H1 (cell line): ENCODE data around the gene VWA3B. TPM values are rescaled to one million over a fixed set of nuclear protein-coding genes. Genes with fewer than 3 reads are reported as not detected.
A peak's percentile ranks its signal among the peaks of the same experiment; 100 is the strongest.

ENCODE experiments used
- CTCF ChIA-PET: fragments of 300-600 bp; sonication (Branson Sonifier 250); formaldehyde crosslinking; loops from one replicate; lab custom pipeline; 2021; ENCODE audit not compliant: partially characterized antibody; lab: Charles Lee
- POLR2A ChIA-PET: fragments of 300-600 bp; sonication (Branson Sonifier 250); formaldehyde crosslinking; loops from one replicate; lab custom pipeline; 2021; ENCODE audit warnings: inconsistent platforms; ENCODE audit not compliant: partially characterized antibody; lab: Charles Lee
- DNase-seq, 2 experiments: peaks; one replicate each; pipeline versions ENCODE4 v3.0.0 to v3.0.0-alpha.2; 2010 to 2022; ENCODE audit warnings: low spot score in 2 of 2, low read depth in 1 of 2, mixed read lengths in 1 of 2
- FAIRE-seq: peaks from 2 replicates; lab custom pipeline; 2011; peaks lifted over from hg19 to GRCh38; lab: Jason Lieb, UNC
- H2AFZ ChIP-seq: 2 replicates; pipeline ENCODE4 v1.8.1; 2012; ENCODE audit warnings: low read length, inconsistent platforms
- H2AK5ac ChIP-seq: 2 replicates; pipeline ENCODE4 v1.6.1; 2013; ENCODE audit warnings: low read depth, low read length
- H2BK120ac ChIP-seq: replicated peaks from 2 replicates; pipeline ENCODE3; 2013; ENCODE audit warnings: low read depth, low read length, inconsistent platforms
- H2BK12ac ChIP-seq: 2 replicates; pipeline ENCODE4 v1.6.1; 2013; ENCODE audit warnings: low read depth, low read length
- H2BK15ac ChIP-seq: 2 replicates; pipeline ENCODE4 v1.6.1; 2013; ENCODE audit warnings: low read length
- H2BK20ac ChIP-seq: 2 replicates; pipeline ENCODE4 v1.6.1; 2013; ENCODE audit warnings: low read length
- H2BK5ac ChIP-seq: 2 replicates; pipeline ENCODE4 v1.6.1; 2013; ENCODE audit warnings: low read depth, low read length
- H3K14ac ChIP-seq: 2 replicates; pipeline ENCODE4 v1.6.1; 2013; ENCODE audit warnings: inconsistent platforms; ENCODE audit not compliant: insufficient read length
- H3K18ac ChIP-seq: 2 replicates; pipeline ENCODE4 v1.6.1; 2013; ENCODE audit warnings: low read length; ENCODE audit errors: extremely low read depth
- H3K23ac ChIP-seq: 2 replicates; pipeline ENCODE4 v1.6.1; 2013; ENCODE audit warnings: inconsistent platforms; ENCODE audit not compliant: insufficient read length
- H3K23me2 ChIP-seq: 2 replicates; pipeline ENCODE4 v1.6.1; 2013; ENCODE audit warnings: low read depth, low read length
- H3K27ac ChIP-seq: 2 replicates; pipeline ENCODE4 v1.6.1; 2011; ENCODE audit warnings: low read depth, low read length, inconsistent platforms
- H3K27me3 ChIP-seq, 4 experiments: replicated peaks in 1 of 4; 1 replicate in 1 of 4; 2 replicates in 3 of 4; pipeline versions ENCODE4 v1.6.1 to v1.8.1; 2011 to 2013; ENCODE audit warnings: low read length in 3 of 4, mild to moderate bottlenecking in 3 of 4, inconsistent platforms in 2 of 4, mixed read lengths in 2 of 4, moderate library complexity in 1 of 4; ENCODE audit not compliant: control insufficient read depth in 3 of 4, insufficient read depth in 3 of 4; ENCODE audit errors: extremely low read depth in 1 of 4
- H3K36me3 ChIP-seq, 4 experiments: 2 replicates each; pipeline versions ENCODE4 v1.6.1 to v1.8.1; 2011 to 2013; ENCODE audit warnings: mild to moderate bottlenecking in 4 of 4, low read length in 3 of 4, moderate library complexity in 2 of 4, control low read depth in 1 of 4, inconsistent platforms in 1 of 4; ENCODE audit not compliant: insufficient read depth in 4 of 4, control insufficient read depth in 2 of 4
- H3K4ac ChIP-seq: replicated peaks from 2 replicates; pipeline ENCODE3; 2013; ENCODE audit warnings: low read length, low read depth, mixed read lengths, inconsistent platforms; ENCODE audit not compliant: insufficient read length
- H3K4me1 ChIP-seq, 4 experiments: replicated peaks in 1 of 4; 1 replicate in 1 of 4; 2 replicates in 3 of 4; pipeline versions ENCODE4 v1.6.1 to v1.8.1; 2011 to 2013; ENCODE audit warnings: low read length in 3 of 4, inconsistent platforms in 2 of 4, mixed read lengths in 1 of 4; ENCODE audit not compliant: insufficient read depth in 4 of 4, control insufficient read depth in 3 of 4
- H3K4me2 ChIP-seq, 2 experiments: 2 replicates each; pipeline versions ENCODE4 v1.6.1 to v1.8.1; 2011 to 2013; ENCODE audit warnings: low read depth in 2 of 2, low read length in 2 of 2, control low read depth in 1 of 2, inconsistent platforms in 1 of 2, mild to moderate bottlenecking in 1 of 2; ENCODE audit not compliant: insufficient read depth in 1 of 2
- H3K4me3 ChIP-seq, 4 experiments: fragments of 200-600, 300-600 bp in 1 of 4; sonication (generic), shearing (Covaris generic), sonication (Bioruptor Twin) in 1 of 4; 2 replicates each; pipeline versions ENCODE4 v1.5.1 to v1.8.1; 2011 to 2016; ENCODE audit warnings: low read length in 4 of 4, low read depth in 3 of 4, control low read depth in 2 of 4, inconsistent platforms in 2 of 4, mild to moderate bottlenecking in 2 of 4, mixed read lengths in 1 of 4, moderate library complexity in 1 of 4; ENCODE audit not compliant: insufficient read depth in 2 of 4; ENCODE audit errors: extremely low read depth in 1 of 4
- H3K56ac ChIP-seq: replicated peaks from 2 replicates; pipeline ENCODE3; 2013; ENCODE audit warnings: low read depth, mild to moderate bottlenecking, mixed read lengths, low read length, inconsistent platforms; ENCODE audit not compliant: insufficient read length
- H3K79me1 ChIP-seq: 2 replicates; pipeline ENCODE4 v1.6.1; 2013; ENCODE audit warnings: low read depth, low read length, control low read depth
- H3K79me2 ChIP-seq, 2 experiments: 2 replicates each; pipeline versions ENCODE4 v1.6.1 to v1.8.1; 2012 to 2013; ENCODE audit warnings: low read length in 2 of 2, mild to moderate bottlenecking in 2 of 2, inconsistent platforms in 1 of 2; ENCODE audit not compliant: insufficient read depth in 2 of 2, control insufficient read depth in 1 of 2
- H3K9ac ChIP-seq, 4 experiments: replicated peaks in 1 of 4; 1 replicate in 1 of 4; 2 replicates in 3 of 4; pipeline versions ENCODE4 v1.6.1 to v1.8.1; 2011 to 2013; ENCODE audit warnings: low read depth in 3 of 4, low read length in 3 of 4, control low read depth in 2 of 4, mild to moderate bottlenecking in 2 of 4, moderate library complexity in 2 of 4, inconsistent platforms in 1 of 4; ENCODE audit errors: extremely low read depth in 1 of 4
- H3K9me3 ChIP-seq, 2 experiments: 2 replicates each; pipeline versions ENCODE4 v1.6.1 to v1.8.1; 2012 to 2013; ENCODE audit warnings: mild to moderate bottlenecking in 2 of 2, moderate library complexity in 2 of 2, control low read depth in 1 of 2, inconsistent platforms in 1 of 2, low read depth in 1 of 2, low read length in 1 of 2, mixed read lengths in 1 of 2; ENCODE audit not compliant: insufficient read depth in 2 of 2
- H4K20me1 ChIP-seq, 2 experiments: replicated peaks in 1 of 2; 2 replicates each; pipeline versions ENCODE3 to v1.8.1; 2011 to 2013; ENCODE audit warnings: inconsistent platforms in 2 of 2, low read length in 2 of 2, mild to moderate bottlenecking in 1 of 2; ENCODE audit not compliant: insufficient read depth in 2 of 2, control insufficient read depth in 1 of 2
- H4K5ac ChIP-seq: 2 replicates; pipeline ENCODE4 v1.6.1; 2013; ENCODE audit warnings: low read length, low read depth, mixed read lengths, inconsistent platforms; ENCODE audit not compliant: insufficient read length
- H4K8ac ChIP-seq: 2 replicates; pipeline ENCODE4 v1.8.0; 2013; ENCODE audit warnings: mild to moderate bottlenecking, moderate library complexity, low read length, inconsistent platforms; ENCODE audit not compliant: insufficient read depth; ENCODE audit errors: extremely low read depth
- H4K91ac ChIP-seq: replicated peaks from 2 replicates; pipeline ENCODE3; 2013; ENCODE audit warnings: low read length, mixed read lengths, inconsistent platforms; ENCODE audit not compliant: insufficient read length
- FOSL1 ChIP-seq: IDR thresholded peaks from 2 replicates; pipeline ENCODE4 v1.6.1; 2011; ENCODE audit warnings: mild to moderate bottlenecking, low read depth, low read length, moderate library complexity; ENCODE audit not compliant: insufficient read depth
- RAD21 ChIP-seq, 2 experiments: IDR thresholded peaks in 1 of 2; conservative IDR thresholded peaks in 1 of 2; 2 replicates each; pipeline ENCODE4 v1.6.1; 2011; ENCODE audit warnings: low read depth in 2 of 2, low read length in 2 of 2, improper control_type of control experiment in 1 of 2, inconsistent platforms in 1 of 2, mild to moderate bottlenecking in 1 of 2, moderate library complexity in 1 of 2
- RNF2 ChIP-seq: fragments of 200-900, 300-1000 bp; sonication (generic); IDR thresholded peaks from 2 replicates; pipeline ENCODE4 v1.7.1; 2016; ENCODE audit warnings: borderline replicate concordance, low read depth, mild to moderate bottlenecking, antibody characterized with exemption, low read length; ENCODE audit not compliant: poor library complexity, severe bottlenecking; ENCODE audit errors: missing control alignments
- WGBS, 2 experiments: shearing (Covaris generic) in 1 of 2; methylation state at CpG; one replicate each; pipeline versions ENCODE4 v1.1.6 to v1.1.7; 2013 to 2015; ENCODE audit warnings: low lambda C conversion rate in 2 of 2, mixed read lengths in 2 of 2, inconsistent platforms in 1 of 2, low coverage in 1 of 2, missing lambda C conversion rate in 1 of 2; ENCODE audit not compliant: insufficient replicate concordance in 2 of 2, insufficient coverage in 1 of 2, insufficient read length in 1 of 2; ENCODE audit errors: extremely low coverage in 1 of 2, missing lambda C conversion rate in 1 of 2; 5-methylcytosine and 5-hydroxymethylcytosine counted together
- polyA plus RNA-seq, 7 experiments: library from polyadenylated mRNA; depleted of rRNA in 3 of 7; stranded (reverse) in 5 of 7; unstranded in 2 of 7; fragments of >200 nt in 5 of 7; fragments of 200-250 nt in 2 of 7; gene quantifications; 1 replicate in 5 of 7; 2 replicates in 1 of 7; 4 replicates in 1 of 7; pipeline versions ENCODE4 v1.2.1 to v1.2.3, GENCODE V29; 2011 to 2013; ENCODE audit warnings: missing spikeins in 2 of 7, mixed read lengths in 2 of 7
- total RNA-seq: library from RNA; stranded (reverse); fragmentation: NEBNext Ultra II Directional; extraction: Animal tissue kit (Norgen Biotek cat#: 25700); gene quantifications from 2 replicates; pipeline ENCODE4 v1.2.1, GENCODE V29; 2021
- TF ChIP-seq, protein P1 (sequence below), 3 experiments: IDR thresholded peaks; 1 replicate in 2 of 3; 2 replicates in 1 of 3; pipeline versions ENCODE4 v1.5.1 to v1.6.1; 2011; ENCODE audit warnings: low read length in 3 of 3, mild to moderate bottlenecking in 3 of 3, inconsistent platforms in 2 of 3, low read depth in 1 of 3, moderate library complexity in 1 of 3; ENCODE audit not compliant: insufficient read depth in 1 of 3; ENCODE audit errors: control extremely low read depth in 1 of 3

VWA3B gene
- total and polyA plus RNA-seq, 2 of the 8 experiments (the other 6 are each of a cell fraction or from before 2014, with no cell fraction given), result not detected

DNA sequence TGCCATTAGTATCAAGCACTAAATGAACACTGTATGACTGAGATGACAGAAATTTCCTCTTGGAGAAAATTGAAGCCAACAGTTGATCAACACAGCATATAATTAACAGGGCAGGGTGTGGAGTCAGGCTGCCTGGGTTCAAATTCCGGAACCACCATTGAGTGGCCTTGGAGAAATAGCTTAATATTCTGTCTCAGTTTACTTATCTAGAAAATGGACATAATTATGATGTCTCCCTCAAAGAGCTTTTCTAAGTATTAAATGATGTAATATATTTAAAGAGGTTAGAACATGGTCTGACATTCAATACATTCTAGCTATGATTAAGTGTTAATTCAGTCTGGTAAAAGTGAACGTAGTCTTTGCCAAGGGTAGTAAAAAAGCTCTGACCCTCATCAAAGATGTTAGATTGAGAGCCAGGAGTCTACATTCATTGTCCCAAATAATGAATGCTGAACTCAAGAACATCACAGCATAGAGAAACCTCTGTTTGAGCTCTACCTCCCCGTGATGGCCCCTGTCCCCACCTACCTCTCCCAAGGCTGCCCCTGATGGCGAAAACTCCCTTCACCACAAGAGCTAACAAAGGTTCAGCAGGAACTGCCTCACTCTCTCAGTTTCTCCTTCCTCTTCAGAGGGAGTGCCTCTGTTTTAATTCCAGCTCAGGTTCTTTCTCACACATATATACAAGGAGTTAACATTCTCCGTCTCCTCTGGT, 2.7 kb upstream of the VWA3B start:
- Histone ChIP-seq H2BK12ac (no peak overlapping the region), H3K56ac (no peak overlapping the region), H3K4me2 (no peak overlapping the region), H4K8ac (no peak overlapping the region), H3K27ac (no peak overlapping the region), H3K4me3 (no peak overlapping the region), H2BK120ac (no peak overlapping the region), H4K91ac (no peak overlapping the region), H3K36me3 (no peaks in the 10 kb centered on the region), H3K79me2 (no peaks in the 10 kb centered on the region), H3K9me3 (no peaks in the 10 kb centered on the region), H2AK5ac (no peak overlapping the region), H2AFZ (no peak overlapping the region), H3K4me1 (peaks cover 0 to 2% (median under 1%) of the 10 kb centered on the region in 4 experiments; a peak in 2 of 7 replicates), H4K20me1 (no peaks in the 10 kb centered on the region), H3K4ac (no peak overlapping the region), H3K23me2 (peaks cover 9% of the 10 kb centered on the region; the same call in 1 of the 2 replicates), H4K5ac (no peak overlapping the region), H3K9ac (no peak overlapping the region), H3K79me1 (no peaks in the 10 kb centered on the region), H3K23ac (no peak overlapping the region), H2BK20ac (no peak overlapping the region), H2BK5ac (no peak overlapping the region), H3K14ac (no peak overlapping the region), H3K18ac (no peak overlapping the region), H2BK15ac (no peak overlapping the region), H3K27me3 (peaks cover 9 to 26% (median 23%) of the 10 kb centered on the region in 4 experiments)
- 76% methylated on average over 5 of the region's 5 CpGs; no CpG with 5 or more reads in 1 of the 2 experiments for WGBS, 2 experiments
- FAIRE-seq (no peak), DNase-seq (no peak)
- CTCF ChIA-PET, result interaction anchor here (0.8 to 1.2 kb wide), 3 partner anchors 152 to 199 kb away, joined by 3 read pairs; no protein-coding TSS in a partner anchor
- TF ChIP-seq, protein P1, sequence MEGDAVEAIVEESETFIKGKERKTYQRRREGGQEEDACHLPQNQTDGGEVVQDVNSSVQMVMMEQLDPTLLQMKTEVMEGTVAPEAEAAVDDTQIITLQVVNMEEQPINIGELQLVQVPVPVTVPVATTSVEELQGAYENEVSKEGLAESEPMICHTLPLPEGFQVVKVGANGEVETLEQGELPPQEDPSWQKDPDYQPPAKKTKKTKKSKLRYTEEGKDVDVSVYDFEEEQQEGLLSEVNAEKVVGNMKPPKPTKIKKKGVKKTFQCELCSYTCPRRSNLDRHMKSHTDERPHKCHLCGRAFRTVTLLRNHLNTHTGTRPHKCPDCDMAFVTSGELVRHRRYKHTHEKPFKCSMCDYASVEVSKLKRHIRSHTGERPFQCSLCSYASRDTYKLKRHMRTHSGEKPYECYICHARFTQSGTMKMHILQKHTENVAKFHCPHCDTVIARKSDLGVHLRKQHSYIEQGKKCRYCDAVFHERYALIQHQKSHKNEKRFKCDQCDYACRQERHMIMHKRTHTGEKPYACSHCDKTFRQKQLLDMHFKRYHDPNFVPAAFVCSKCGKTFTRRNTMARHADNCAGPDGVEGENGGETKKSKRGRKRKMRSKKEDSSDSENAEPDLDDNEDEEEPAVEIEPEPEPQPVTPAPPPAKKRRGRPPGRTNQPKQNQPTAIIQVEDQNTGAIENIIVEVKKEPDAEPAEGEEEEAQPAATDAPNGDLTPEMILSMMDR (IDR thresholded peaks at IDR 0.05; ENCODE audit: control extremely low read depth in 1 of 3, insufficient read depth in 1 of 3, low read depth in 1 of 3, low read length in 3 of 3), result peak in 1 of 3 experiments; percentile 5; a peak in 1 of 4 replicates
- TF ChIP-seq FOSL1, result no peak
- no peak for TF ChIP-seq RNF2
- peak in 1 of 2 experiments; percentile 12; a peak in 1 of 4 replicates for TF ChIP-seq RAD21 (IDR thresholded peaks at IDR 0.05 in 1 of 2, conservative IDR thresholded peaks at IDR 0.05 in 1 of 2; ENCODE audit: low read depth in 2 of 2, low read length in 2 of 2)
- POLR2A ChIA-PET, result interaction anchor here (1.0 kb wide), 1 partner anchor 211 kb away, joined by 3 read pairs; no protein-coding TSS in a partner anchor
